Measurements from ENCODE around the gene CAPN13. TPM values are rescaled to one million over a fixed set of nuclear protein-coding genes. Genes with fewer than 3 reads are reported as not detected.
A peak's percentile ranks its signal among the peaks of the same experiment; 100 is the strongest.

Gene CAPN13
- total RNA-seq, 1 donor from 2014 or later = not detected

GRCh38 chr2:30694286-30695055 is 112.8 kb downstream of the CAPN13 start:
- no peaks in the 10 kb centered on the region for H3K27me3 ChIP-seq (ENCODE audit: insufficient read depth, low read length)
- no peak overlapping the region for H2AFZ ChIP-seq (ENCODE audit: low read depth, low read length)
- H3K4me3 ChIP-seq (ENCODE audit: insufficient read depth, low read depth, low read length) = no peak overlapping the region
- no peaks in the 10 kb centered on the region for H3K36me3 Mint-ChIP-seq (ENCODE audit: low read depth, unreplicated experiment)
- H3K27me3 Mint-ChIP-seq (ENCODE audit: low read depth, unreplicated experiment) = peaks cover 31% of the 10 kb centered on the region
- no peak overlapping the region for H3K4me3 Mint-ChIP-seq (ENCODE audit: unreplicated experiment)
- no peaks in the 10 kb centered on the region for H4K20me1 ChIP-seq (ENCODE audit: insufficient read depth, low read length)
- FAIRE-seq (peak; percentile 26), DNase-seq (ENCODE audit: low read depth) (peak; percentile 16)
- no peak overlapping the region for H3K9ac ChIP-seq (ENCODE audit: low read length)
- no peaks in the 10 kb centered on the region for H3K9me3 Mint-ChIP-seq (ENCODE audit: unreplicated experiment)
- H3K4me1 Mint-ChIP-seq (ENCODE audit: low read depth, unreplicated experiment) = no peaks in the 10 kb centered on the region
- H3K4me2 ChIP-seq (ENCODE audit: low read length) = peak overlapping the region; percentile 27
- no peaks in the 10 kb centered on the region for H3K9me3 ChIP-seq (ENCODE audit: insufficient read depth, low read depth, low read length)
- no peak for TF ChIP-seq EZH2 (IDR thresholded peaks at IDR 0.05; ENCODE audit: insufficient read depth, low read length)
- TF ChIP-seq CTCF (IDR thresholded peaks at IDR 0.05; ENCODE audit: insufficient read depth, low read depth, low read length) = no peak
- no peaks in the 10 kb centered on the region for H3K36me3 ChIP-seq (ENCODE audit: insufficient read depth, low read length)
- H3K27ac ChIP-seq (ENCODE audit: low read depth, low read length) = no peak overlapping the region
- no peaks in the 10 kb centered on the region for H3K79me2 ChIP-seq (ENCODE audit: insufficient read depth, low read length)
- H3K4me1 ChIP-seq (ENCODE audit: insufficient read depth, low read length) = peaks cover 5% of the 10 kb centered on the region
- H3K27ac Mint-ChIP-seq (ENCODE audit: unreplicated experiment) = no peak overlapping the region

GRCh38 chr2:30693821-30694281 is 113.4 kb downstream of the CAPN13 start:
- no peak for FAIRE-seq
- Histone ChIP-seq H3K79me2 (ENCODE audit: insufficient read depth, low read length) (no peaks in the 10 kb centered on the region), H3K27ac (ENCODE audit: low read depth, low read length) (no peak overlapping the region), H3K4me3 (ENCODE audit: insufficient read depth, low read depth, low read length) (no peak overlapping the region), H3K36me3 (ENCODE audit: insufficient read depth, low read length) (no peaks in the 10 kb centered on the region), H3K9ac (ENCODE audit: low read length) (no peak overlapping the region), H2AFZ (ENCODE audit: low read depth, low read length) (no peak overlapping the region), H3K4me2 (ENCODE audit: low read length) (no peak overlapping the region), H3K9me3 (ENCODE audit: insufficient read depth, low read depth, low read length) (no peaks in the 10 kb centered on the region), H3K27me3 (ENCODE audit: insufficient read depth, low read length) (no peaks in the 10 kb centered on the region), H3K4me1 (ENCODE audit: insufficient read depth, low read length) (peaks cover 5% of the 10 kb centered on the region), H4K20me1 (ENCODE audit: insufficient read depth, low read length) (no peaks in the 10 kb centered on the region)
- TF ChIP-seq EZH2 (IDR thresholded peaks at IDR 0.05; ENCODE audit: insufficient read depth, low read length) (no peak), CTCF (IDR thresholded peaks at IDR 0.05; ENCODE audit: insufficient read depth, low read depth, low read length) (no peak)
- no peak for DNase-seq (ENCODE audit: low read depth)
- Mint-ChIP-seq H3K36me3 (ENCODE audit: low read depth, unreplicated experiment) (no peaks in the 10 kb centered on the region), H3K4me3 (ENCODE audit: unreplicated experiment) (no peak overlapping the region), H3K27me3 (ENCODE audit: low read depth, unreplicated experiment) (peaks cover 31% of the 10 kb centered on the region), H3K27ac (ENCODE audit: unreplicated experiment) (no peak overlapping the region), H3K9me3 (ENCODE audit: unreplicated experiment) (no peaks in the 10 kb centered on the region), H3K4me1 (ENCODE audit: low read depth, unreplicated experiment) (no peaks in the 10 kb centered on the region)

GRCh38 chr2:30692829-30693275 is 114.4 kb downstream of the CAPN13 start:
- no peaks in the 10 kb centered on the region for H3K4me1 Mint-ChIP-seq (ENCODE audit: low read depth, unreplicated experiment)
- Histone ChIP-seq H3K9ac (ENCODE audit: low read length) (no peak overlapping the region), H3K4me3 (ENCODE audit: insufficient read depth, low read depth, low read length) (no peak overlapping the region), H3K9me3 (ENCODE audit: insufficient read depth, low read depth, low read length) (no peaks in the 10 kb centered on the region), H3K4me2 (ENCODE audit: low read length) (no peak overlapping the region), H3K79me2 (ENCODE audit: insufficient read depth, low read length) (no peaks in the 10 kb centered on the region), H4K20me1 (ENCODE audit: insufficient read depth, low read length) (no peaks in the 10 kb centered on the region), H3K4me1 (ENCODE audit: insufficient read depth, low read length) (peaks cover 5% of the 10 kb centered on the region), H2AFZ (ENCODE audit: low read depth, low read length) (no peak overlapping the region), H3K27me3 (ENCODE audit: insufficient read depth, low read length) (no peaks in the 10 kb centered on the region), H3K27ac (ENCODE audit: low read depth, low read length) (no peak overlapping the region), H3K36me3 (ENCODE audit: insufficient read depth, low read length) (no peaks in the 10 kb centered on the region)
- H3K27ac Mint-ChIP-seq (ENCODE audit: unreplicated experiment) = no peak overlapping the region
- no peak for DNase-seq (ENCODE audit: low read depth)
- peaks cover 31% of the 10 kb centered on the region for H3K27me3 Mint-ChIP-seq (ENCODE audit: low read depth, unreplicated experiment)
- no peak for FAIRE-seq
- TF ChIP-seq EZH2 (IDR thresholded peaks at IDR 0.05; ENCODE audit: insufficient read depth, low read length) (no peak), CTCF (IDR thresholded peaks at IDR 0.05; ENCODE audit: insufficient read depth, low read depth, low read length) (no peak)
- no peaks in the 10 kb centered on the region for H3K9me3 Mint-ChIP-seq (ENCODE audit: unreplicated experiment)
- no peaks in the 10 kb centered on the region for H3K36me3 Mint-ChIP-seq (ENCODE audit: low read depth, unreplicated experiment)
- no peak overlapping the region for H3K4me3 Mint-ChIP-seq (ENCODE audit: unreplicated experiment)
